Uterus (tissue), 4 donors: ENCODE measurements around the gene PRRC2A. TPM values are rescaled to one million over a fixed set of nuclear protein-coding genes. Genes with fewer than 3 reads are reported as not detected.

Experiments used
- DNase-seq, 2 donors: peaks; one replicate each; pipeline ENCODE4 v3.0.0-alpha.2; 2019 to 2020
- H3K27ac ChIP-seq, 2 donors: fragments of 200-600 bp; sonication (generic); 1 replicate in 1 of 2; 2 replicates in 1 of 2; pipeline ENCODE4 v1.5.1; 2016 to 2018
- H3K27me3 ChIP-seq, 2 donors: fragments of 200-600 bp; sonication (generic); one replicate each; pipeline ENCODE4 v1.5.1; 2018 to 2019; ENCODE audit warnings: control low read depth in 1 of 2
- H3K36me3 ChIP-seq, 2 donors: fragments of 200-600 bp; sonication (generic); one replicate each; pipeline ENCODE4 v1.5.1; 2019; ENCODE audit warnings: control low read depth in 1 of 2
- H3K4me1 ChIP-seq, 2 donors: fragments of 200-600 bp; sonication (generic); one replicate each; pipeline ENCODE4 v1.5.1; 2018 to 2019; ENCODE audit warnings: control low read depth in 1 of 2
- H3K4me3 ChIP-seq, 2 donors: fragments of 200-600 bp; sonication (generic); 1 replicate in 1 of 2; 2 replicates in 1 of 2; pipeline ENCODE4 v1.5.1; 2018 to 2019; ENCODE audit warnings: mild to moderate bottlenecking in 1 of 2
- H3K9me3 ChIP-seq, 2 donors: fragments of 200-600 bp; sonication (generic); one replicate each; pipeline ENCODE4 v1.5.1; 2019; ENCODE audit warnings: control low read depth in 1 of 2
- CTCF ChIP-seq, 4 experiments: fragments of 200-600 bp in 2 of 4; fragments of 450-650 bp in 2 of 4; sonication (generic) in 2 of 4; IDR thresholded peaks; one replicate each; pipeline ENCODE4 v1.5.1; 2016 to 2019; ENCODE audit warnings: antibody characterized with exemption in 4 of 4, mild to moderate bottlenecking in 2 of 4, moderate library complexity in 1 of 4
- POLR2A ChIP-seq, 2 donors: fragments of 450-650 bp; IDR thresholded peaks; one replicate each; pipeline ENCODE4 v1.6.1; 2016; ENCODE audit warnings: antibody characterized with exemption in 2 of 2, mild to moderate bottlenecking in 1 of 2, moderate library complexity in 1 of 2
- intact Hi-C: fragments of 100-400 bp; cut with DNase I; formaldehyde crosslinking; loops from one replicate; pipeline ENCODE4 v1.15.1; 2023; ENCODE audit warnings: low total_unique reads
- total RNA-seq, 4 donors: library from RNA; depleted of rRNA in 3 of 4; stranded (reverse); fragments of >200 nt in 3 of 4; gene quantifications; one replicate each; pipeline versions ENCODE4 v1.1.0 to v1.2.4, GENCODE V29; 2014 to 2023
- donor health status: DM: yes; HTN: yes; CAD: no.

The PRRC2A gene
- total RNA-seq, 4 donors from 2014 or later: 35.4 to 218 (median 48.0) TPM

- no peak for DNase-seq
- Histone ChIP-seq H3K36me3 (no peaks in the 10 kb centered on the region), H3K4me1 (no peaks in the 10 kb centered on the region), H3K27me3 (no peaks in the 10 kb centered on the region), H3K9me3 (no peaks in the 10 kb centered on the region), H3K27ac (no peak overlapping the region), H3K4me3 (no peak overlapping the region)
- TF ChIP-seq CTCF (IDR thresholded peaks at IDR 0.05): peak in 1 of 4 experiments; percentile 25
- TF ChIP-seq POLR2A (IDR thresholded peaks at IDR 0.05): no peak
- intact Hi-C loops: loop anchor here (5.0 kb wide), 1 partner anchor 50 kb away; the partner anchor contains the start of genes ATP6V1G2 and NFKBIL1
Observed at GRCh38 chr6:31597006-31597405, 23.5 kb upstream of the PRRC2A start.

- Histone ChIP-seq H3K36me3 (no peaks in the 10 kb centered on the region), H3K27me3 (no peaks in the 10 kb centered on the region), H3K4me3 (no peak overlapping the region), H3K4me1 (no peaks in the 10 kb centered on the region), H3K27ac (no peak overlapping the region), H3K9me3 (no peaks in the 10 kb centered on the region)
- no peak for DNase-seq
- intact Hi-C loops: no loop called here
- TF ChIP-seq POLR2A (IDR thresholded peaks at IDR 0.05) (no peak), CTCF (IDR thresholded peaks at IDR 0.05) (no peak)
Observed at GRCh38 chr6:31607317-31607716, 13.2 kb upstream of the PRRC2A start.

GRCh38 chr6:31609519-31610406 is 10.8 kb upstream of the PRRC2A start:
- no peak for DNase-seq
- Histone ChIP-seq H3K27me3 (no peaks in the 10 kb centered on the region), H3K9me3 (no peaks in the 10 kb centered on the region), H3K27ac (no peak overlapping the region), H3K4me1 (no peaks in the 10 kb centered on the region), H3K36me3 (no peaks in the 10 kb centered on the region), H3K4me3 (no peak overlapping the region)
- intact Hi-C loops: no loop called here
- no peak for TF ChIP-seq POLR2A (IDR thresholded peaks at IDR 0.05)
- no peak for TF ChIP-seq CTCF (IDR thresholded peaks at IDR 0.05)

- H3K36me3 ChIP-seq: no peaks in the 10 kb centered on the region
- H3K9me3 ChIP-seq: no peaks in the 10 kb centered on the region
- TF ChIP-seq POLR2A (IDR thresholded peaks at IDR 0.05) (no peak), CTCF (IDR thresholded peaks at IDR 0.05) (no peak)
- DNase-seq: no peak
- intact Hi-C loops: no loop called here
- H3K27me3 ChIP-seq: no peaks in the 10 kb centered on the region
- no peak overlapping the region for H3K4me3 ChIP-seq
- H3K27ac ChIP-seq: no peak overlapping the region
- no peaks in the 10 kb centered on the region for H3K4me1 ChIP-seq
Observed at GRCh38 chr6:31610968-31611367, 9.5 kb upstream of the PRRC2A start.

- intact Hi-C loops: no loop called here
- TF ChIP-seq CTCF (IDR thresholded peaks at IDR 0.05) (no peak), POLR2A (IDR thresholded peaks at IDR 0.05) (no peak)
- no peaks in the 10 kb centered on the region for H3K36me3 ChIP-seq
Observed at GRCh38 chr6:31614075-31614619, 6.4 kb upstream of the PRRC2A start.

More at GRCh38 chr6:31614075-31614619, 6.4 kb upstream of the PRRC2A start:
- Histone ChIP-seq H3K27me3 (no peaks in the 10 kb centered on the region), H3K9me3 (no peaks in the 10 kb centered on the region), H3K4me3 (no peak overlapping the region), H3K27ac (no peak overlapping the region), H3K4me1 (no peaks in the 10 kb centered on the region)
- DNase-seq: no peak
